NCI-H526 (cell line): ENCODE results near the gene CD9.
"Not testable (repeated sequence)": the region's sequence is repeated elsewhere in the genome, so short reads cannot be mapped to it uniquely, and the experiment has no call there.

Experiments
- DNase-seq, 2 experiments: peaks; one replicate each; lab custom pipeline; 2025; lab: John Stamatoyannopoulos, UW

Gene CD9, protein sequence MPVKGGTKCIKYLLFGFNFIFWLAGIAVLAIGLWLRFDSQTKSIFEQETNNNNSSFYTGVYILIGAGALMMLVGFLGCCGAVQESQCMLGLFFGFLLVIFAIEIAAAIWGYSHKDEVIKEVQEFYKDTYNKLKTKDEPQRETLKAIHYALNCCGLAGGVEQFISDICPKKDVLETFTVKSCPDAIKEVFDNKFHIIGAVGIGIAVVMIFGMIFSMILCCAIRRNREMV

DNA sequence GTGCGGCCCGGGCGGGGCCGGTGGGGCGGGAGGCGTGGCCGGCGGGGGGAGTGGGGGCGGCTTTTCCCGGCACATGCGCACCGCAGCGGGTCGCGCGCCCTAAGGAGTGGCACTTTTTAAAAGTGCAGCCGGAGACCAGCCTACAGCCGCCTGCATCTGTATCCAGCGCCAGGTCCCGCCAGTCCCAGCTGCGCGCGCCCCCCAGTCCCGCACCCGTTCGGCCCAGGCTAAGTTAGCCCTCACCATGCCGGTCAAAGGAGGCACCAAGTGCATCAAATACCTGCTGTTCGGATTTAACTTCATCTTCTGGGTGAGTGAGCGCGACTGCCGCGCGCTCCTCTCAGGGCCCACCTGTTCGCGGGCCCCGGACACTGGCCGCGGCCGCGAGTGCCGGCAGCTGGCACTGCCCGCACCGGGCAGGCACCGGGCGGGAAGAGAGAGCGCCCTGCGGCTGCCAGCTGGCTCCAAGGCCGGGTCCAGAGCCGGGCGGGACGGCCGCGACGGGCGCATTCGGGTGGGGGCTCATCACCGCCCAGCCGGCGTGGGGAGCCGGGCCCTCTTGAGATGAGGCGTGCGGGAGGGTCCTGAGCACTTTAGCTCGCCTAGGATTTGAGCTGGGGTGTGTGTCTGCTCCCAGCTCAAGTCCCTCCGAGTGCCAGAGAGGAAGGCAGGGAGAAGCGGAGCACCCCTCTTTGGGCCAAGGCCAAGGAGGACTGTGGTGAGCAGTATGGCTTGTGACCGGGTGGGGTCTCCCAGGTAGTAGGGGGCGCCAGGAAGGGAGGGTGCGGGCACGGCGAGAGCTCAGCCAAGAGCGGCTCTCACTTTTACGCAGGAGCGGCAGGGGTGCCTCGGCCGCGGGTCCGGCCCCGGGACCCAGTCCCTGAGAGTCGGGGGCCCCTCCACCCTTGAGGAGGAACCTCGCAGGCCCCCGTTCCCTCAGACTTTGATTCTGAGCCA lies at the start of gene CD9:
Gene CD9, plus strand, starts transcription at position 145 of the 957 bp plus-strand sequence. Its CDS starts 100 bp downstream, at position 245.
- DNase-seq: peak in 1 of 2 experiments; percentile 69

DNA sequence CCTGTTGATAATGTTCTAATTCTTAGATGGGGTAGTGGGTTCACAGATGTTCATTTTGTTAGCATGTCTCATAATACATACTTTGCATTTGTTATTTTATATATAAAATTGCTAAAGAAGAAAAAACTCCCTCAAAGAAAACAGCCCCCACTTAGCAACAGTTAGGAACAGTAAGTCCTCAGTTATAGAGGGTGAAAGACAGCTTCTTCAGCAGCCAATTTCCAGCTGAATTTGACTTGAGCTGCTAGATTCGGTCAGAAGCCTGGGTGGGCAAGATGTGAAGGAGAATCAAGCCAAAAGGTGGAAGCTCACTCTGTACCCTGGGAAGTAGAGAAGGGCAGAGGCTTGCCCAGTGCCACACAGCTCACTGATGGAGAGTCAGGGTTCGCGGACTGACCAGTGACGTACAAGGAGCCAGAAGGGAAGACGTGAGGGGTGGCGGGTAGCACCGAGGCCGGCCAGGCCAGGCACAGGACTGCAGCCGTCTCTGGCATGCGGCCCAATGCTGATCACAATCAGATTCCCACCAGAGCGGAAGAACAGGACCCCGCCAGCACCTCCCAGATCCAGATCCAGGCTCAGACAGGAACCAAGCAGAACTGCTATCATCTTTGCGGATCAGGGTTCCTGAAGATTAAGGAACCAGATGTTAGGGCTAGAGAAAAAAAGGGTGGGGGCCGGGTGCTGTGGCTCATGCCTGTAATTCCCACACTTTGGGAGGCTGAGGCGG lies 45.3 kb upstream of the CD9 start:
- no peak for DNase-seq

DNA sequence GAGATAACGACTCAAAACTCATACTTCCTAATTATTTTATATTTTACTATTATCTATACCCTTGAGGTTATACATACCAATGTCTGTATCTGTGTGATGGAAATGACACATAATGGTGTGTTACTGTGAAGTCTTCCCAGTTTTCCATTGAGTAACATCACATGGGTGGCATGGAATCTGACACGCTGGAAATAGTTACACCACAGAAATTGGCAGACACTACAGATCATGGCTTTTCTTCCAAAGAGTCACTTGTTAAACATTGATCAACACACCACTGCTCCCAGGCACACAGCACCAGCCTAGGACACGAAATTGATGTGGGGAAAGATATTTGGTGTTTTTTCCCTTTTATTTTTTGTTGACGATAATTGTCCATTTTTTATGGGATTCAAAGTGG lies 42.7 kb upstream of the CD9 start:
- no peak for DNase-seq

DNA sequence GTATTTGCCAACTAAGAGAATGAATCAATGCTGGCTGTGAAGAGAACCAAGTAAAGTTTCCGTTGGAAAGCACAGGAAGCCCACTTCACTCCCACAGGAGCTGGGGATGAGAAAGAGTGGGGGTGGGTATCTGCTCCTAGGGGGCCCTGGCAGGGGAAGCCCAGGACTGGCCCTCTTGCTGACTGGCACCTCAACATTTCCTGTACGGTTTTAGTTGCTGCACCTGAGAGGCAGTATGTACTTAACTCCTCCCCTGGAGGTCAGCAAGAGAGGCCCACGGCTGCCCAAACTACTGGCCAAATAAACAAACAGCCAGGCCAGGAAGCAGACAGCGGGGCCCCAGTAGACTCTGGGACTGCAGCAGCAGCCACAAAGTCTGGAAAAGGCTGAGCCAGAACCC lies 41.9 kb upstream of the CD9 start:
- DNase-seq: no peak

DNA sequence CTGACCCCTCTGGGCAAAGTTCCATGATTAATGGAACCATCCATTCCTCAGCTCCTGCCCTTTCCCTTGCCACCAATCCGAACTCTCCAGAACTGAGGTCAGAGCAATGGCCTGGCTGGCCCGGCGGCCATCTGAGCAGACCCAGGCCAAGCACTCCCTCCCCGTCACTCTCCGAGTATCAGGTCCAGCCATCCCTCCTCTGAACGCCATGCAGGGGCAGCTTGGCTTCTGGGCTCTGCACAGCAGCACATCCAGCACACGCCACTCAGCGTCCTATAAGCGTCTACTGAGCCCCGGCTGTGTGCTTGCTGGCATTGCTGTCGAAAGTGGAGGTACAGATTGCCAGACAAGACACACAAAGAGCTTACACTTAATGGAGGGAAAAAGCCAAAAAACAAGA lies 41.5 kb upstream of the CD9 start:
- DNase-seq: no peak

DNA sequence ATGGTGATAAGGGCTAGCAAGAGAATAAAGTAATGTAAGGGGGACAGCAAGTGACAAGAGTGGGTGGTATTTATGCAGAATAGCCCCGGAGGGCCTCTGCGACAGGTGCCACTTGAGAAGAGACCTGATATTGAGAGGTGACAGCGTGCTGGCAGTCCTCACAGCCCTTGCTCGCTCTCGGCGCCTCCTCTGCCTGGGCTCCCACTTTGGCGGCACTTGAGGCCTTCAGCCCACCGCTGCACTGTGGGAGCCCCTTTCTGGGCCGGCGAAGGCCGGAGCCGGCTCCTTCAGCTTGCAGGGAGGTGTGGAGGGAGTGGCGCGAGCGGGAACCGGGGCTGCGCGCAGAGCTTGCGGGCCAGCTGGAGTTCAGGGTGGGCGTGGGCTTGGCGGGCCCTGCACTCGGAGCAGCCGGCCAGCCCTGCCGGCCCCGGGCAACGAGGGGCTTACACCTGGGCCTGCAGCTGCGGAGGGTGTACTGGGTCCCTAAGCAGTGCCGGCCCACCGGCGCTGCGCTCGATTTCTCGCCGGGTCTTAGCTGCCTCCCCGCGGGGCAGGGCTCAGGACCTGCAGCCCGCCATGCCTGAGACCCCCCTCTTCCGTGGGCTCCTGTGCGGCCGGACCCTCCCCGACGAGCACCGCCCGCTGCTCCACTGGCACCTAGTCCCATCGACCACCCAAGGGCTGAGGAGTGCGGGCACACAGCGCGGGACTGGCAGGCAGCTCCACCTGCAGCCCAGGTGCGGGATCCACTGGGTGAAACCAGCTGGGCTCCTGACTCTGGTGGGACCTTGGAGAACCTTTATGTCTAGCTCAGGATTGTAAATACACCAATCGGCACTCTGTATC lies 40.8 kb upstream of the CD9 start:
- DNase-seq: not testable (repeated sequence)

DNA sequence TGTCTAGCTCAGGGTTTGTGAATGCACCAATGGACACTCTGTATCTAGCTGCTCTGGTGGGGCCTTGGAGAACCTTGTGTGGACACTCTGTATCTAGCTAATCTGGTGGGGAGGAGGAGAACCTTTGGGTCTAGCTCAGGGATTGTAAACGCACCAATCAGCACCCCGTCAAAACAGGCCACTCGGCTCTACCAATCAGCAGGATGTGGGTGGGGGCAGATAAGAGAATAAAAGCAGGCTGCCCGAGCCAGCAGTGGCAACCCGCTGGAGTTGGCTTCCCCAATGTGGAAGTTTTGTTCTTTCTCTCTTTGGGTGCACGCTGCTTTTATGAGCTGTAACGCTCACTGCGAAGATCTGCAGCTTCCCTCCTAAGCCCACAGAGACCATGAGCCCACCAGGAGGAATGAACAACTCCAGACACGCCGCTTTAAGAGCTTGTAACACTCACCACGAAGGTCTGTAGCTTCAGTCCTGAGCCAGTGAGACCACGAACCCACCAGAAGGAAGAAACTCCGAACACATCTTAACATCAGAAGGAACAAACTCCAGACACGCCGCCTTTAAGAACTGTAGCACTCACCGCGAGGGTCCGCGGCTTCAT lies 40.1 kb upstream of the CD9 start:
- not testable (repeated sequence) for DNase-seq

DNA sequence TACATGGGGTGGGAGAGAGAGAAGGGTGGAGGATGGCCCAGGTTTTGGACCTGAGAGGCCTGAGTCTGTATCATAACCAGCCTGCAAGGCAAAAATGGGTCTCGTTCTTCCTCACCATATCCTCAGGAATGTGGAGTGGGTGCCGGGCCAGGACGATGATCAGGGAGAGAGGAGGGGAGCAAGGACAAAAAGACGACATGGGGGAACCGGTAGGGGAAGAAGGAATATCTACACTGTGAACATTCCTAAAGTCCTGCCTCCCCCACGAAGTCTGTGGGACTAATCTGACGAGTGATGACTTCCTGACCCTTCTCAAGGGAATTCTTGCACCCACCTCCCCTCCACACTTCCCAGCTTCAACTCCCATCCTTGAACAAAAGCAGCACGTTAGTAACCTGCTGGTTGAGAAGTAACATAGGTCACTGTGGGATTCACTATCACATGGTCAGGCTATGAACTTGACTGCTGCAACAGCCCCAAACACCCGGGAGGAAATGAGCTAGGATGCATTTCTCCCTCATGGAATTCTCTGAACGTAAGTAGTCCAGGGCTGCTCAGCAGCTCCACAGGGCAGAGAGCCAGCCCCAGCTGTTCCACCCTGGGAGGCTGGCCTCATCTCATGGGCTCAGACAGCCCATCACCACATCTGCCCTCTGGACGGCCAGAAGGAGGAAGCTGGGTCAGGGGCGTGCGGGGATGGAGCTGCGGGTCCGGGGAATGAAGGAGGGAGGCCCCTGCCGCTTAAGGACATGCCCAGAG lies 38.9 kb upstream of the CD9 start:
- no peak for DNase-seq

DNA sequence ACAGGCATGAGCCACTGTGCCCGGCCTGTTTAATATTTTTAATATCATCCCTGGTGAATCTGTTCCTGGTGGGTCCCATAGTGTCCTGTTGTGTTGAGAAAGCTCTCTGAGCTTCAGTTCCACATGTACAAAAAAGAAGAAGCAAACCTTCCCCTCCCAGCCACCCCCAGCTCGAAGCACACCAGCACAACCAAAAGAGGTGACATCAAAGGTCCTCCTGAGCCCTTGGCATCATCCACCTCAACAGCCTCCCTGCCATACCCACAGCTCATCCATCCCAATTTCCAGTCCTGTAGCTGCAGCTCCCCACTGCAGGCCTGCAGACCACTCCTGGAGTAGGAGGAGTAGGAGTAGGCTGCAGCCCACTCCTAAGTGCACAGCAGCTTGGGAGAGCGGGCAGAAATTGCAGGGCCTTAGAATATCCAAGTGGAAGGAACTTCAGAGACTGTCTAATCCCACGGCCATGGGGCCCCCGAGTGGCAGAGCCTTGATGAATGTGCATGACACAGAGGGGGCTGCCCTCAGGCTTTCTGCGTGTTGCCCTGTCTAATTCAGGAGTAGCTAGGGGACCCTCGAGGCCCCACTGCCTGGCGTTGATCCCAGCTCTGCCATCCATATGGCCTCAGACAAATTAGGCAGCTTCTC lies 36.7 kb upstream of the CD9 start:
- no peak for DNase-seq

DNA sequence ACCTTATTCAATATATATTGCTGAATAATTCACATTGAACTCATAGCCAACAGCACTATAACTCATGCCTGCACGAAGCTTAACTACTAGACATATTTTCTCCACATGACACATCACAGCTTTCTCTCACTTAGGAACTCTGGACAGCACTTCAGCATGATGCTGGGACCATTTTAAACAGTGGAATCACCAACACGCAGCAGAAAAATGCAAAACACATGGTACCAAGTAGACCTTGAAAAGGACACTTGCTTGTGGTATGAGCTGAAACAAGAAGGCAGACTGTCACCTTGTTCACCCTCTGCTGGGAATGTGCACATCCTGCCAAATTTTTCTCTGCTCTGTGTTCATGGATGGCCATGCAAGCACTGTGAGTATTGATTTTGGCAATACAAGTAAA lies 34.8 kb upstream of the CD9 start:
- DNase-seq: no peak

DNA sequence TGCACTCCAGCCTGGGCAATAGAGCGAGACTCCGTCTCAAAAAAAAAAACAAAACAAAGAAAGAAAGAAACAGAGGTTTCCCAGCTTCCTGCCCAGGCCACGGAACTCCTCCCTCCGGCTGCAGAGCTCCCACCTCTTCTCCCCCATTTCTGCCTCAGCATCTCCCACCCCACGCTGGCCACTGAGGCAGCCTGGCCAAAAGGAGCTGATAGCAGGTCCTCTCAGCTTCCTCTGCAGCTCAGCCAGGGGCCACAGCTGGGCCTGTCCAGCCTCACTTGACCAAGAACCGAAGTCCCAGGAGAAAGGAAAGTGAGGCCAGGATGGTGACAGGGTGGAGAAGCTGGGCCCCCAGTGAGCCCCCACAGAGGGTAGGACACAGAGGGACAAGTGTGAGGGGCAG lies 33.4 kb upstream of the CD9 start:
- no peak for DNase-seq

DNA sequence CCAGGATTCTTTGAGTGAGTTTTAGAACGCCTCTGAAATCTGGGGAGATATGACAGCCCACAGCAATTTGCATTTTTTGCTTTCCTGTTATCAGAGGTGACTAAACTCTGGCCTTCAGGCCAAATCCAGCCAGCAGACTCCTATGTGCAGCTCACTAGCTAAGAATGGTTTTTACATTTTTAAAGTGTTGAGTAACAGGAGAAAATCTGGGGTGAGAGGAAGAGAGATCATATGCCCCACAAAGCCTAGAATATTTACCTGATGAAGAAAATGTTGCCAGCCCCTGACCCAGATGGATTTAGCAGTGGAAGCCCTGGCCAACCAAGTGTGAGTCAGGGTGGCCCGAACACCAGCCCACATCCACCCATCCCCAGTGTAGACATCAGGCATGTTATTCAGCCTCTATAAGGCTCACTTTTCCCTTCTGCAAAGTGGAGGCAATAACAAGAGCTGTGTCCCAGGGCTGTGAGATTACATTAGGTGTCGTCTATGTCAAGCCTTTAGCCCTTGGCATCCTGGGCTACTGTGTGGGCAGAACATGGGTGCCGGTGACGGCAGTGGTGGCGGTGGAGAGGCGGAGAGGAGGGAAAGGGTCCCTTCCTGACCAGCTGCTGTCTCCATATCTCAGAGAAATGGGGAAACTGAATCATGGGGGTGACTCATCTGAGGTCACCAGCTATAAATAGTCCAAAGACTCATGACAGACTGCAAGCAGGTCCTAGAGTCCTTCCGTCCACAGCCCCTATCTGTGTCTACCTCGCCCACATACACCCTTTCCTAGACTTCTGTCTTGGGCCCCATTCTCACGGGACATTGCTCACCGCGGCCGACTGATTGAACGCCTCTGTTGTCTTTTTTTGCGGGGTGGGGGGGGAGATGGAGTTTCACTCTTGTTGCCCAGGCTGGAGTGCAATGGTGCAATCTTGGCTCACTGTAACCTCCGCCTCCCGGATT lies 32.6 kb upstream of the CD9 start:
- DNase-seq: no peak

DNA sequence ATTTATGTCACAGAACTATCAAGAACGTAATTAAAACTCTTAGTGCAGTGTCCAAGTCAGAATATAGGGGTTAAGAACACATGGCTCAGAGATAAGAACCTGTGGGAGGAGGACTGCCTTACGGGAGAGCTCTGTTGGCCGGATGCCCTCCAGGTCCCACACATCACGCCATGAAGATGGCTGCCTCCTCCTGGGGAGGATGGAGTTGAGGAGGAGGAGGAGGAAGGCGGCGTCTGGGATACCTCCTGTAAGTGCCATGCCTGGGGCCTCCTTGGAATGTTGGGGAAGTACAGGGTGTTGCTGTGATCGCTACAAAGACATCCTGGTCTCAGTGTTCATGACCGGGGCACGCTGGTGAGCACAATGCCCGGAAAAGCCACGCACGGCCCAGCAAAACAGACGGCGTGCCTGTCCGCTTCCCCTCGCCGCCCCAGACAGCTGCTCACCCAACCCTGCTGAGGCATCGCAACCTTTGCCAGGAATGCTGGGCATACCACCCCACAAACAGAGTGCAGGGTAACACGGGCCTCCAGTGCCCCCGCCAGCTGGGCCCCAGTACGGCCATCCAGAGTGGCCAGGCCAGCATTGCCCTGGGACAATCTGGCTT lies 28.7 kb upstream of the CD9 start:
- no peak for DNase-seq

DNA sequence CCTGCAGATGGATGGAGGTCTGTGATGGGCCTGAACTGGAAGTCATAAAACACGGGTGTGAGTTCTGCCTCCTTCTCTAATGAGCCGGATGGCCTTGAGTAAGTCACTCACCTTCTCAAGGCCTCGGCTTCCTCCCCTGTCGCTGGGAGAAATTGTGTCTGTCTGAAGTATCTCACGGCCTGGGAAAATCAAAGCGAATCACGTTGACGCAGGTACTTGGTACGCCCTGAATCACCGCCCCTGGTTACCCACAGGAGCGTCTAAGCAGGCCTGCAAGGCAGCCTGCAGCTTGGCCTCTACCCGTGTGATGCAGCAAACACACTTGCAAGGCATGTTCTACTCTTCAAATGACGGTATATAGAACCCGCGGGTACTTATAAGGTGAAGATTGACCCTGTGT lies 28.1 kb upstream of the CD9 start:
- no peak for DNase-seq

DNA sequence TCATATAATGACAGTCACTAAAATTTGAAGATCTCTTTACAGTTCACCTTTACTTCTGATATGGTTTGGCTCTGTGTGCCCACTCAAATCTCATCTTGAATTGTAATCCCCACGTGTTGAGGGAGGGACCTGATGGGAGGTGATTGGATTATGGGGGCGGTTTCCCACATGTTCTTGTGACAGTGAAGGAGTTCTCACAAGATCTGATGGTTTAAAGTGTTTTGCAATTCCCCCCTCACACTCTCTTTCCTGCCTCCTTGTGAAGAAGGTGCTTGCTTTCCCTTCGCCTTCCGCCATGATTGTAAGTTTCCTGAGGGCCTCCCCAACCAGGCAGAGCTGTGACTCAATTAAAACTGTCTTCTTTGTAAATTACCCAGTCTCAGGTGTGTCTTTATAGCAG lies 27.3 kb upstream of the CD9 start:
- DNase-seq: no peak

DNA sequence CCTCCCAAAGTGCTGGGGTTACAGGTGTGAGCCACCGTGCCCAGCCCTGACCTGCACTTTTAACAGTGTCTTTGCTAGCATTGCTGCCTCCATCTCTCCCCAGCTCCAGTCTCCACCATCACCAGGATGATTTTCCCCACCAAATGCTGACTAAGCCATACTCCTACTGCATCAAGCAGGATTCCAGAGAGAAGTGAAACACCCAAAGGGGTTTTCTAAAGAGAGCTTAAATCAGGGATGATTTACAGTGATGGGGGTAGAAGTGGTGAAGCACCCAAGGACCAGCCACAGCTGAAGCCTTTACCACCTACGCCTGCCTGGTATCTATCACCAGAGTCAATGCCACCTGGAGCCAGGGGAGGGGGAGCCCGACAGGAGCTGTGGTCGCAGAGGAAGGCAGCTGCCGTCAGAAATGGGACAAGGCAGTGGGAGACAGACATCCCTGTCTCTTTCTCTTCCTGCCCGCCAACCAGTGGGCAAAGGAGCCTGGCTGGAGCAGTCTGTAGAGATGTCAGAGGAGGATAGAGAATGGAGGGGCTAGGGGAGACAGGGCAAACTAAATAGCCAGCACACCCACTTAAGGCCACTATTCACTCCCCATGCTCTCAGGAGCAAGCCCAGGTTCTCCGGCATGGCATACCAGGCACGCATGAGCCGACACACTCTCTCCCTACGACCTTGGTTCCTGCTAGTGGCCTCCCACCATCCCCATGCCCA lies 22.4 kb upstream of the CD9 start:
- no peak for DNase-seq

DNA sequence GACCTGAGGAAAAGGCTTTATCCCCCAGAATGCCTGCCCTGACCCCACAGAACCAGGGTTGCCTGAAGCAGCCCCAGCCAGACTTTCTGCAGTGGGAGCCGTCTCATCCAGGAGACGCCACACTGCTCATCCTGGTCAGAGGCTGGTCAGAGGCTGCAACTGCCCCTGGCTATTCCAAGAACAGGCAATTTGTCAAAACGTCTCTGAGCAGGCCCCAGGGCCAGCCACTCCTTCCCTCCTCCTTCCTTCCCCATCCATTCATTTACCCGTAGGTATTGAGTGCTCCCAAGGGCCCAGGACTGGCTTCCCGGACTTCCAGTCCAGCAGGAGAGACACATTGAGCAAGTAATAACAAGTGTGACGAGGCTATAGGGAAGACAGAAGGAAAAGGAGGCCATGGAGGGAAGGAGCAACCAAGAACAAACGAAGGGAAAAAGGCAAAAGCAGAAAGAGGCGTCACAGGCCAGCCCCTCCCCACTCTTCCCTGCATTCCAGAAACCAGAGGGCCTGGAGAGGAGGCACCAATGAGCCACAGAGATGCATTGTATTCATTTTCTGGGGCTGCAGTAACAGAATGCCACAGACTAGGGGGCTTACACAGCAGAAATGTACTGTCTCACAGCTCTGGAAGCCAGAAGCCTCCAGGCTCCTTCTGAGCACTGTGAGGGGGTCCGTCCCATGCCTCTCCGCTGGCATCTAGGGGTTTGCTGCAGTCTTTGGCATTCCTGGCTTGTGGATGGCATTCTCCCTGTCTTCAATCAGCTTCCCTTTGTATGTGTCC lies 21.0 kb upstream of the CD9 start:
- DNase-seq: no peak
